Muscle layer of colon (tissue), 2 donors: ENCODE measurements around the gene DEAF1.

Source experiments
- H3K27ac ChIP-seq: one replicate; pipeline ENCODE4 v1.7.0; 2013; ENCODE audit warnings: low read depth, mild to moderate bottlenecking, low read length, moderate library complexity
- H3K27me3 ChIP-seq, 2 donors: one replicate each; pipeline ENCODE4 v1.7.0; 2013; ENCODE audit warnings: low read length in 2 of 2, mild to moderate bottlenecking in 2 of 2; ENCODE audit not compliant: insufficient read depth in 2 of 2, control insufficient read depth in 1 of 2
- H3K36me3 ChIP-seq: one replicate; pipeline ENCODE4 v1.7.0; 2013; ENCODE audit warnings: mild to moderate bottlenecking, low read length; ENCODE audit not compliant: insufficient read depth
- H3K4me1 ChIP-seq: one replicate; pipeline ENCODE4 v1.7.0; 2013; ENCODE audit warnings: mild to moderate bottlenecking, low read length; ENCODE audit not compliant: insufficient read depth
- H3K4me3 ChIP-seq, 2 donors: one replicate each; pipeline ENCODE4 v1.7.0; 2013; ENCODE audit warnings: low read length in 2 of 2, low read depth in 1 of 2, mild to moderate bottlenecking in 1 of 2, moderate library complexity in 1 of 2
- H3K9ac ChIP-seq: one replicate; pipeline ENCODE4 v1.7.0; 2013; ENCODE audit warnings: low read length
- H3K9me3 ChIP-seq: one replicate; pipeline ENCODE4 v1.7.0; 2013; ENCODE audit warnings: mild to moderate bottlenecking, low read length
- donor health status: abdominal sarcoma.
- donor health status: Adenocarcinoma of cecum.

DEAF1 gene

GRCh38 chr11:687751-688150 lies 7.3 kb downstream of the DEAF1 start:
- Histone ChIP-seq H3K27ac (no peak overlapping the region), H3K9me3 (no peaks in the 10 kb centered on the region), H3K4me3 (no peak overlapping the region), H3K27me3 (no peaks in the 10 kb centered on the region), H3K36me3 (peaks cover 29% of the 10 kb centered on the region), H3K9ac (no peak overlapping the region), H3K4me1 (no peaks in the 10 kb centered on the region)

GRCh38 chr11:686451-687243 lies 8.4 kb downstream of the DEAF1 start:
- Histone ChIP-seq H3K4me3 (no peak overlapping the region), H3K9ac (no peak overlapping the region), H3K9me3 (no peaks in the 10 kb centered on the region), H3K27me3 (no peaks in the 10 kb centered on the region), H3K27ac (no peak overlapping the region), H3K4me1 (no peaks in the 10 kb centered on the region), H3K36me3 (peaks cover 29% of the 10 kb centered on the region)

- H3K4me1 ChIP-seq, result no peaks in the 10 kb centered on the region
- H3K27me3 ChIP-seq, result no peaks in the 10 kb centered on the region
- H3K36me3 ChIP-seq, result peaks cover 28% of the 10 kb centered on the region
- no peak overlapping the region for H3K9ac ChIP-seq
- H3K27ac ChIP-seq, result no peak overlapping the region
- no peak overlapping the region for H3K4me3 ChIP-seq
- no peaks in the 10 kb centered on the region for H3K9me3 ChIP-seq
Observed at GRCh38 chr11:680970-681369, 14.1 kb downstream of the DEAF1 start.

- no peaks in the 10 kb centered on the region for H3K4me1 ChIP-seq
- H3K27me3 ChIP-seq, result no peaks in the 10 kb centered on the region
- H3K9ac ChIP-seq, result no peak overlapping the region
- H3K4me3 ChIP-seq, result no peak overlapping the region
- no peak overlapping the region for H3K27ac ChIP-seq
- H3K9me3 ChIP-seq, result no peaks in the 10 kb centered on the region
- peaks cover 28% of the 10 kb centered on the region for H3K36me3 ChIP-seq
Observed at GRCh38 chr11:680476-680875, 14.5 kb downstream of the DEAF1 start.

GRCh38 chr11:679271-680207 lies 15.5 kb downstream of the DEAF1 start:
- Histone ChIP-seq H3K27me3 (no peaks in the 10 kb centered on the region), H3K9ac (no peak overlapping the region), H3K4me3 (no peak overlapping the region), H3K36me3 (peaks cover 25% of the 10 kb centered on the region), H3K9me3 (no peaks in the 10 kb centered on the region), H3K4me1 (no peaks in the 10 kb centered on the region), H3K27ac (no peak overlapping the region)

GRCh38 chr11:678297-678696 lies 16.7 kb downstream of the DEAF1 start:
- no peaks in the 10 kb centered on the region for H3K4me1 ChIP-seq
- no peak overlapping the region for H3K27ac ChIP-seq
- no peak overlapping the region for H3K9ac ChIP-seq
- no peaks in the 10 kb centered on the region for H3K27me3 ChIP-seq
- peaks cover 29% of the 10 kb centered on the region for H3K36me3 ChIP-seq
- H3K4me3 ChIP-seq, result no peak overlapping the region
- no peaks in the 10 kb centered on the region for H3K9me3 ChIP-seq

- H3K4me1 ChIP-seq, result no peaks in the 10 kb centered on the region
- H3K4me3 ChIP-seq, result no peak overlapping the region
- H3K9ac ChIP-seq, result no peak overlapping the region
- no peaks in the 10 kb centered on the region for H3K9me3 ChIP-seq
- no peak overlapping the region for H3K27ac ChIP-seq
- peaks cover 22% of the 10 kb centered on the region for H3K36me3 ChIP-seq
- no peaks in the 10 kb centered on the region for H3K27me3 ChIP-seq
Observed at GRCh38 chr11:674406-674805, 20.6 kb downstream of the DEAF1 start.

GRCh38 chr11:673866-674265 lies 21.2 kb downstream of the DEAF1 start:
- H3K4me1 ChIP-seq, result no peaks in the 10 kb centered on the region
- no peak overlapping the region for H3K9ac ChIP-seq
- no peaks in the 10 kb centered on the region for H3K9me3 ChIP-seq
- peaks cover 19% of the 10 kb centered on the region for H3K36me3 ChIP-seq
- no peak overlapping the region for H3K4me3 ChIP-seq
- H3K27me3 ChIP-seq, result no peaks in the 10 kb centered on the region
- no peak overlapping the region for H3K27ac ChIP-seq

- no peaks in the 10 kb centered on the region for H3K27me3 ChIP-seq
- H3K27ac ChIP-seq, result no peak overlapping the region
- H3K9ac ChIP-seq, result no peak overlapping the region
- H3K9me3 ChIP-seq, result no peaks in the 10 kb centered on the region
- H3K36me3 ChIP-seq, result no peaks in the 10 kb centered on the region
- H3K4me3 ChIP-seq, result no peak overlapping the region
- peaks cover 9% of the 10 kb centered on the region for H3K4me1 ChIP-seq
Observed at GRCh38 chr11:665704-666281, 29.2 kb downstream of the DEAF1 start.

GRCh38 chr11:665062-665703 lies 29.8 kb downstream of the DEAF1 start:
- H3K9me3 ChIP-seq, result no peaks in the 10 kb centered on the region
- no peak overlapping the region for H3K9ac ChIP-seq
- H3K27me3 ChIP-seq, result no peaks in the 10 kb centered on the region
- no peak overlapping the region for H3K27ac ChIP-seq
- no peak overlapping the region for H3K4me3 ChIP-seq
- H3K4me1 ChIP-seq, result peaks cover 9% of the 10 kb centered on the region
- no peaks in the 10 kb centered on the region for H3K36me3 ChIP-seq

GRCh38 chr11:662689-663274 lies 32.2 kb downstream of the DEAF1 start:
- Histone ChIP-seq H3K27me3 (no peaks in the 10 kb centered on the region), H3K27ac (no peak overlapping the region), H3K9ac (no peak overlapping the region), H3K36me3 (no peaks in the 10 kb centered on the region), H3K4me1 (peaks cover 9% of the 10 kb centered on the region), H3K9me3 (no peaks in the 10 kb centered on the region), H3K4me3 (no peak overlapping the region)
